ENCODE measurements around the gene EAF2.

GRCh38 chr3:121924734-121925133 is 89.7 kb downstream of the EAF2 start:
- TF ChIP-seq CTCF (IDR thresholded peaks at IDR 0.05 in 8 of 11, conservative IDR thresholded peaks at IDR 0.05 in 3 of 11) (no peak), POLR2A (IDR thresholded peaks at IDR 0.05) (no peak), POLR2AphosphoS5 (IDR thresholded peaks at IDR 0.05) (no peak)
